Left cardiac atrium (tissue), 4 donors: ENCODE results near the gene CRYBG1. TPM values are rescaled to one million over a fixed set of nuclear protein-coding genes. Genes with fewer than 3 reads are reported as not detected.

Experiments
- ATAC-seq, 2 donors: fragments of 200-7000 bp; cut with Tn5 transposase; one replicate each; pipeline ENCODE4 v1.9.1; 2020; ENCODE audit warnings: mild to moderate bottlenecking in 2 of 2, moderate library complexity in 2 of 2
- DNase-seq: peaks from one replicate; pipeline ENCODE4 v3.0.0-alpha.2; 2020
- intact Hi-C, 2 donors: fragments of 100-400 bp; cut with DNase I; formaldehyde crosslinking; loops; one replicate each; pipeline versions ENCODE4 v1.14.1 to v1.15.1; 2022 to 2023
- total RNA-seq, 2 donors: library from RNA; stranded (reverse); fragmentation: NEBNext Ultra II Directional; extraction: Animal tissue kit (Norgen Biotek cat#: 25700); gene quantifications; one replicate each; pipeline ENCODE4 v1.2.1, GENCODE V29; 2021
- donor health status: DM: no; HTN: yes; CAD: no.
- donor health status: DM: no; HTN: yes; CAD: no; lungs with severe emphysema.
- donor health status: DM: yes; HTN: yes; CAD: no.
- donor health status: Dilated cardiomyopathy.

Gene CRYBG1
- total RNA-seq, 2 donors from 2014 or later, result 3.5 to 5.6 TPM

- intact Hi-C loops, result no loop called here
- no peak for DNase-seq
- no peak for ATAC-seq
Observed at GRCh38 chr6:106477146-106477545, 116.6 kb downstream of the CRYBG1 start.

GRCh38 chr6:106477790-106478189 lies 117.3 kb downstream of the CRYBG1 start:
- no peak for DNase-seq
- intact Hi-C loops, result no loop called here
- ATAC-seq, result no peak

- ATAC-seq (no peak), DNase-seq (no peak)
- intact Hi-C loops, result no loop called here
Observed at GRCh38 chr6:106486236-106486635, 125.7 kb downstream of the CRYBG1 start.

- ATAC-seq (no peak), DNase-seq (no peak)
- intact Hi-C loops, result no loop called here
Observed at GRCh38 chr6:106488494-106489370, 128.2 kb downstream of the CRYBG1 start.

- no peak for ATAC-seq
- intact Hi-C loops, result no loop called here
- no peak for DNase-seq
Observed at GRCh38 chr6:106490030-106490429, 129.5 kb downstream of the CRYBG1 start.

- ATAC-seq, result peak in 1 of 2 donors; percentile 41
- no peak for DNase-seq
- intact Hi-C loops, result no loop called here
Observed at GRCh38 chr6:106490436-106490835, 129.9 kb downstream of the CRYBG1 start.

GRCh38 chr6:106490974-106491373 lies 130.5 kb downstream of the CRYBG1 start:
- no peak for ATAC-seq
- DNase-seq, result no peak
- intact Hi-C loops, result no loop called here

GRCh38 chr6:106495014-106495413 lies 134.5 kb downstream of the CRYBG1 start:
- no peak for DNase-seq
- intact Hi-C loops, result no loop called here
- no peak for ATAC-seq

- intact Hi-C loops, result no loop called here
- ATAC-seq, result peak in 1 of 2 donors; percentile 82
Observed at GRCh38 chr6:106496823-106497222, 136.3 kb downstream of the CRYBG1 start.

GRCh38 chr6:106501960-106502371 lies 141.4 kb downstream of the CRYBG1 start:
- DNase-seq (no peak), ATAC-seq (peak; percentile 37 to 44)
- intact Hi-C loops, result no loop called here

More at GRCh38 chr6:106496823-106497222, 136.3 kb downstream of the CRYBG1 start:
- no peak for DNase-seq

- intact Hi-C loops, result no loop called here
- ATAC-seq (no peak), DNase-seq (no peak)
Observed at GRCh38 chr6:106502559-106502958, 142.0 kb downstream of the CRYBG1 start.

GRCh38 chr6:106508277-106508676 lies 147.8 kb downstream of the CRYBG1 start:
- ATAC-seq, result no peak
- no peak for DNase-seq
- intact Hi-C loops, result no loop called here

- intact Hi-C loops, result no loop called here
- ATAC-seq (no peak), DNase-seq (no peak)
Observed at GRCh38 chr6:106508834-106509233, 148.3 kb downstream of the CRYBG1 start.

- ATAC-seq (no peak), DNase-seq (no peak)
- intact Hi-C loops, result no loop called here
Observed at GRCh38 chr6:106509420-106510089, 149.0 kb downstream of the CRYBG1 start.

GRCh38 chr6:106510090-106510970 lies 149.8 kb downstream of the CRYBG1 start:
- ATAC-seq, result peak; percentile 36 to 77

GRCh38 chr6:106511288-106512047 lies 151.0 kb downstream of the CRYBG1 start:
- intact Hi-C loops, result no loop called here
- DNase-seq, result peak; percentile 25
- peak; percentile 40 to 46 for ATAC-seq

More at GRCh38 chr6:106510090-106510970, 149.8 kb downstream of the CRYBG1 start:
- intact Hi-C loops, result no loop called here
- peak; percentile 61 for DNase-seq

GRCh38 chr6:106512048-106512967 lies 151.8 kb downstream of the CRYBG1 start:
- ATAC-seq, result peak; percentile 76 to 81
- intact Hi-C loops, result no loop called here
- peak; percentile 74 for DNase-seq
